Lower lobe of right lung (tissue), 2 donors: ENCODE measurements around the gene PKNOX2. TPM values are rescaled to one million over a fixed set of nuclear protein-coding genes. Genes with fewer than 3 reads are reported as not detected.

Experiments used
- ATAC-seq, 2 donors: fragments of 200-7000 bp; cut with Tn5 transposase; one replicate each; pipeline ENCODE4 v1.9.1; 2020 to 2022; ENCODE audit warnings: mild to moderate bottlenecking in 2 of 2, moderate library complexity in 2 of 2
- DNase-seq: peaks from one replicate; pipeline ENCODE4 v3.0.0-alpha.2; 2020
- H3K27ac ChIP-seq: fragments of 200-600 bp; one replicate; pipeline ENCODE4 v1.8.0; 2022
- H3K27me3 ChIP-seq: fragments of 200-600 bp; one replicate; pipeline ENCODE4 v1.8.0; 2022; ENCODE audit warnings: low read depth
- H3K36me3 ChIP-seq: fragments of 200-600 bp; one replicate; pipeline ENCODE4 v1.8.0; 2022; ENCODE audit warnings: mild to moderate bottlenecking
- H3K4me1 ChIP-seq: fragments of 200-600 bp; one replicate; pipeline ENCODE4 v1.8.0; 2022
- H3K4me3 ChIP-seq: fragments of 200-600 bp; one replicate; pipeline ENCODE4 v1.8.0; 2022; ENCODE audit warnings: mild to moderate bottlenecking
- H3K9me3 ChIP-seq: fragments of 200-600 bp; one replicate; pipeline ENCODE4 v1.8.0; 2022
- CTCF ChIP-seq: fragments of 200-600 bp; IDR thresholded peaks from one replicate; pipeline ENCODE4 v1.8.0; 2022; ENCODE audit warnings: antibody characterized with exemption, mild to moderate bottlenecking
- intact Hi-C: fragments of 100-400 bp; cut with DNase I; formaldehyde crosslinking; loops from one replicate; pipeline ENCODE4 v1.11.0; 2022
- total RNA-seq: library from RNA; stranded (reverse); fragmentation: NEBNext Ultra II Directional; extraction: Animal tissue kit (Norgen Biotek cat#: 25700); gene quantifications from one replicate; pipeline ENCODE4 v1.2.1, GENCODE V29; 2021
- donor health status: DM: no; HTN: yes; CAD: no; lungs with severe emphysema.

The PKNOX2 gene
- total RNA-seq, 1 donor from 2014 or later = 14.4 TPM

GRCh38 chr11:125174057-125174456, 9.5 kb downstream of the PKNOX2 start:
- TF ChIP-seq CTCF = no peak
- intact Hi-C loops = no loop called here
- H3K27me3 ChIP-seq = peaks cover 25% of the 10 kb centered on the region

GRCh38 chr11:125174686-125175085, 10.1 kb downstream of the PKNOX2 start:
- TF ChIP-seq CTCF = no peak
- intact Hi-C loops = no loop called here
- ATAC-seq (no peak), DNase-seq (no peak)
- H3K9me3 ChIP-seq = no peaks in the 10 kb centered on the region
- H3K4me3 ChIP-seq = no peak overlapping the region
- H3K27ac ChIP-seq = no peak overlapping the region
- H3K36me3 ChIP-seq = no peaks in the 10 kb centered on the region
- H3K4me1 ChIP-seq = no peaks in the 10 kb centered on the region
- peaks cover 20% of the 10 kb centered on the region for H3K27me3 ChIP-seq

More at GRCh38 chr11:125174057-125174456, 9.5 kb downstream of the PKNOX2 start:
- Histone ChIP-seq H3K27ac (no peak overlapping the region), H3K4me3 (no peak overlapping the region), H3K9me3 (no peaks in the 10 kb centered on the region), H3K36me3 (no peaks in the 10 kb centered on the region), H3K4me1 (no peaks in the 10 kb centered on the region)
- ATAC-seq = no peak
- no peak for DNase-seq

GRCh38 chr11:125175166-125175565, 10.6 kb downstream of the PKNOX2 start:
- DNase-seq (no peak), ATAC-seq (no peak)
- TF ChIP-seq CTCF = no peak
- H3K36me3 ChIP-seq = no peaks in the 10 kb centered on the region
- no peak overlapping the region for H3K27ac ChIP-seq
- no peaks in the 10 kb centered on the region for H3K4me1 ChIP-seq
- peaks cover 15% of the 10 kb centered on the region for H3K27me3 ChIP-seq
- no peak overlapping the region for H3K4me3 ChIP-seq
- intact Hi-C loops = no loop called here
- no peaks in the 10 kb centered on the region for H3K9me3 ChIP-seq

GRCh38 chr11:125175896-125176575, 11.5 kb downstream of the PKNOX2 start:
- no peak overlapping the region for H3K27ac ChIP-seq
- intact Hi-C loops = no loop called here
- TF ChIP-seq CTCF = no peak

GRCh38 chr11:125176866-125177265, 12.3 kb downstream of the PKNOX2 start:
- no peaks in the 10 kb centered on the region for H3K4me1 ChIP-seq

More at GRCh38 chr11:125175896-125176575, 11.5 kb downstream of the PKNOX2 start:
- H3K27me3 ChIP-seq = peaks cover 11% of the 10 kb centered on the region
- H3K36me3 ChIP-seq = no peaks in the 10 kb centered on the region
- H3K4me1 ChIP-seq = no peaks in the 10 kb centered on the region
- H3K9me3 ChIP-seq = no peaks in the 10 kb centered on the region
- ATAC-seq = no peak
- no peak overlapping the region for H3K4me3 ChIP-seq
- DNase-seq = no peak

More at GRCh38 chr11:125176866-125177265, 12.3 kb downstream of the PKNOX2 start:
- Histone ChIP-seq H3K4me3 (no peak overlapping the region), H3K27ac (no peak overlapping the region), H3K36me3 (no peaks in the 10 kb centered on the region), H3K9me3 (no peaks in the 10 kb centered on the region), H3K27me3 (peaks cover 7% of the 10 kb centered on the region)
- intact Hi-C loops = no loop called here
- TF ChIP-seq CTCF = no peak
- no peak for DNase-seq
- ATAC-seq = no peak
